PC-9 (cell line): ENCODE measurements around the gene PAK6.

ENCODE experiments used
- EZH2 ChIP-seq: fragments of 200-600 bp; sonication (generic); IDR thresholded peaks from 2 replicates; pipeline ENCODE4 v1.8.0; 2017; ENCODE audit warnings: antibody characterized with exemption, low read depth
- TF ChIP-seq, protein P1 (sequence below): fragments of 200-600 bp; sonication (generic); conservative IDR thresholded peaks from 2 replicates; pipeline ENCODE4 v1.6.1; 2017; ENCODE audit warnings: mixed run types, antibody characterized with exemption, mild to moderate bottlenecking, moderate library complexity

DNA sequence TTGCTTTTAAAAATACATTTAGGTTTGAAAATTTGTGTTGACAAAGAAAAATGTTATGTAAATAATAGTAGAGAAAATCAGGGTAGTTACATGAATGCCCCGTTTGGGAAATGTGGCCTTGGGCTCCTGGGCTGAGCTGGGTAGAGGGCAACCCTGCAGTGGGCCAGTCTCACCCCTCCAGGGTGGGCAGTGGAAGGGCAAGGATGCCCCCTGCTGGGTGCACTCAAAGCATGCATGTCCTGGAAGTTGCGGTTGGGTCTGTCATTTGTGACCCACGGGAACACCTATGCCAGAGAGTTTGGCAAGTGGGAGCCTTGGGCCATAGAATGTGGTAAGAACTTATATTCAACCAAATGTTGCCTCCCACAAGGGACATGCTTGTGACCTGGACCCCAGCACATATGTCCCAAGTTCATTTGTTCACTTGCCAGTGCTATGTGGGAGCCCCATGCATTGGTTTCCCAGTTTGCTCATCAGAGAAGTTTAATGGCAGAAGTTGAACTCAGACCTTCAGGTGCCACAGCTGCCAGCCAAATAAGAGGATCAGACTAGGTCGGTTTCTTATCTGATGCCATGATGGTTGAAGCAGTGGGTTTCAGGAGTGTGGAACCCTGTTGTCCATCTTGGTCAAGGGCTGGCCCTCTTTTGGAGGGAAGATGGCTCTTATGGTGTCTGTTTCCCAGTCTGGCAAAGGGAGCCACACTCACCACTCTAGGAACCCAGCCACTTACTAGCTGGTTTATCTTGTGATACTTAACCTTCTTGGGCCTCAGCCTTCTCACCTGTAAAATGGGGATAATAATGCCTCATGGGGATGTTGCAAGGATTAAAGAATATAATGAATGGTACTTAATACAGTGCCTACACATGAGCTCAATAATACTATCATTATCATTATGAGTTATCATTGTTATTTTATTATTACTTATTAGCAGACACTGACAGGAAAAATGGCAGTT lies 71.4 kb downstream of the PAK6 start:
- TF ChIP-seq, protein P1, sequence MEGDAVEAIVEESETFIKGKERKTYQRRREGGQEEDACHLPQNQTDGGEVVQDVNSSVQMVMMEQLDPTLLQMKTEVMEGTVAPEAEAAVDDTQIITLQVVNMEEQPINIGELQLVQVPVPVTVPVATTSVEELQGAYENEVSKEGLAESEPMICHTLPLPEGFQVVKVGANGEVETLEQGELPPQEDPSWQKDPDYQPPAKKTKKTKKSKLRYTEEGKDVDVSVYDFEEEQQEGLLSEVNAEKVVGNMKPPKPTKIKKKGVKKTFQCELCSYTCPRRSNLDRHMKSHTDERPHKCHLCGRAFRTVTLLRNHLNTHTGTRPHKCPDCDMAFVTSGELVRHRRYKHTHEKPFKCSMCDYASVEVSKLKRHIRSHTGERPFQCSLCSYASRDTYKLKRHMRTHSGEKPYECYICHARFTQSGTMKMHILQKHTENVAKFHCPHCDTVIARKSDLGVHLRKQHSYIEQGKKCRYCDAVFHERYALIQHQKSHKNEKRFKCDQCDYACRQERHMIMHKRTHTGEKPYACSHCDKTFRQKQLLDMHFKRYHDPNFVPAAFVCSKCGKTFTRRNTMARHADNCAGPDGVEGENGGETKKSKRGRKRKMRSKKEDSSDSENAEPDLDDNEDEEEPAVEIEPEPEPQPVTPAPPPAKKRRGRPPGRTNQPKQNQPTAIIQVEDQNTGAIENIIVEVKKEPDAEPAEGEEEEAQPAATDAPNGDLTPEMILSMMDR = peak; percentile 74
- TF ChIP-seq EZH2 = no peak
